ENCODE measurements around the gene INTS4. TPM values are rescaled to one million over a fixed set of nuclear protein-coding genes. Genes with fewer than 3 reads are reported as not detected.
"Not testable (repeated sequence)": the region's sequence is repeated elsewhere in the genome, so short reads cannot be mapped to it uniquely, and the experiment has no call there.

The INTS4 gene
- total RNA-seq, 1 donor from 2014 or later = 59.2 TPM

GRCh38 chr11:78027759-78028158 lies 33.3 kb upstream of the INTS4 start:
- intact Hi-C loops (cut with micrococcal nuclease) = no loop called here

GRCh38 chr11:78025378-78025777 lies 30.9 kb upstream of the INTS4 start:
- intact Hi-C loops (cut with micrococcal nuclease) = no loop called here

DNA sequence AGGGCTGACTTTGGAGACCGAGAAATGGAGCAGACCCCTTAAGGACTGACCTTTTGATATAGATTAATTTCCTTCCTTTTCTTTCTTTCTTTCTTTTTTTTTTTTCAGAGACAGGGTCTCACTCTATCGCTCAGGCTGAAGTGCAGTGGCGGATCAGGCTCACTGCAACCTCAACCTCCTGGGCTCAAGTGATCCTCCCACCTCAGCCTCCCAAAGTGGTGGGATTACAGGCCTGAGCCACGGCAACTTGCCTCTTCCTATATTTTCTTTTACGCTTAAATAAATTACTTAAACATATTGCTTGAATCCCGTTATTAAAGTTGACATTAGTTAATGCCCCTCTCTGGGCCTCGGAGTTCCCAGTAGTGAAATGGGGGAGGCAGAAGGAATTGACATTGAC lies 29.0 kb upstream of the INTS4 start:
- intact Hi-C loops (cut with micrococcal nuclease) = no loop called here

GRCh38 chr11:78022397-78023396 lies 28.2 kb upstream of the INTS4 start, which contains the start of gene KCTD14:
Gene KCTD14 (minus strand): TSS chr11:78023276. CDS start chr11:78023249, 27 bp downstream.
- intact Hi-C loops (cut with micrococcal nuclease) = no loop called here

DNA sequence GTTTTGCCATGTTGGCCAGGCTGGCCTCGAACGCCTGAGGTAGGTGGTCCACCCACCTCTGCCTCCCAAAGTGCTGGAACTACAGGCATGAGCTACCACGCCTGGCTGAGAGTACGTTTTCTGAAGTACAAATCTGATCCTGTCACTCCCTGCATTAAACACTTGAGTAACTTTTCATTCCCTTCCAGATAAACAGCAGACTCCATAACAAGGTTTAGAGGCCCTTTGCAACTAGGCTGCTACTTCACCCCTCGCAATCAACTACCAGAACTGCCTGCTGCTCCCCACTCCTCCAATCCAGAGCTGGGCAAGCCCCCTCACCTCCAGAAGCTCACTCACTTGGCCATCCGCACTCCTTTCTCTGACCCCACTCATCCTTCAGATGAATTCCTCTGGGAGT lies 27.1 kb upstream of the INTS4 start:
- intact Hi-C loops (cut with micrococcal nuclease) = no loop called here

GRCh38 chr11:78020246-78020645 lies 25.8 kb upstream of the INTS4 start:
- intact Hi-C loops (cut with micrococcal nuclease) = no loop called here

- intact Hi-C loops (cut with micrococcal nuclease) = no loop called here
Observed at GRCh38 chr11:78019808-78020207, 25.3 kb upstream of the INTS4 start.

- intact Hi-C loops (cut with micrococcal nuclease) = no loop called here
Observed at GRCh38 chr11:78015878-78016277, 21.4 kb upstream of the INTS4 start.

DNA sequence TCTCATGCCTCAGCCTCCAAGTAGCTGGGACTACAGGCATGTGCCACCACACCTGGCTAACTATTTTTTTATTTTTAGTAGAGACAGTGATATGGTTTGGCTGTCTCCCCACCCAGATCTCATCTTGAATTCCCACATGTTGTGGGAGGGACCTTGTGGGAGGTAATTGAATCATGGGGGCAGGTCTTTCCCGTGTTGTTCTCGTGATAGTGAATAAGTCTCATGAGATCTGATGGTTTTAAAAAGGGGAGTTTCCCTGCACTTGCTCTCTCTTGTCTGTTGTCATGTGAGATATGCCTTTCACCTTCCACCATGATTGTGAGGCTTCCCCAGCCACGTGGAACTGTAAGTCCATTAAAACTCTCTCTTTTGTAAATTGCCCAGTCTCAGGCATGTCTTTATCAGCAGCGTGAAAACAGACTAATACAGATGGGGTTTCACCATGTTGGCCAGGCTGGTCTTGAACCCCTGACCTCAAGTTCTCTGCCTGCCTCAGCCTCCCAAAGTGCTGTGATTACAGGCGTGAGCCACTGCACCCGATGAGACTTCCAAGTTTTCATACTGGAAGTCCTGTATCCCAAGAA lies 20.6 kb upstream of the INTS4 start:
- intact Hi-C loops (cut with micrococcal nuclease) = not testable (repeated sequence)

GRCh38 chr11:78011301-78011700 lies 16.8 kb upstream of the INTS4 start:
- intact Hi-C loops (cut with micrococcal nuclease) = no loop called here

DNA sequence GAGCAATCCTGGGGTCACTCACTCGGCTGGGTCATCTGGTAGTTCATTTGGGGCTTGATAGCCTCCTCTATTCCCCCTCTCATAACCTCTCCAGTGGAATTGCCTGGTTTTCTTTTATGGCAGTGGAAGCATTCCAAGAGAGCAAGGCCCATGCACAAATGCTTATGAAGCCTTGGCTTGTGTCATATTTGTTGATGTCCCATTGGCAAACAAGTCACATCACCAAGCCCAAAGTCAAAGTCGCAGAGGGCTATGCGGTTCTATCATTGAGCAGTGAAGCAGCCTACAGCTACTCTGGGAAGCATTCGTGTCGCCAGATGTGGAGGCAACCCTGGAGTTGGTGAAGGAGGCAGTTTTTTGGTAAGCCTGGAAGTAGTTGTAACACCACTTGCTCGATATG lies 16.3 kb upstream of the INTS4 start:
- intact Hi-C loops (cut with micrococcal nuclease) = no loop called here

- intact Hi-C loops (cut with micrococcal nuclease) = no loop called here
Observed at GRCh38 chr11:78010304-78010703, 15.8 kb upstream of the INTS4 start.

DNA sequence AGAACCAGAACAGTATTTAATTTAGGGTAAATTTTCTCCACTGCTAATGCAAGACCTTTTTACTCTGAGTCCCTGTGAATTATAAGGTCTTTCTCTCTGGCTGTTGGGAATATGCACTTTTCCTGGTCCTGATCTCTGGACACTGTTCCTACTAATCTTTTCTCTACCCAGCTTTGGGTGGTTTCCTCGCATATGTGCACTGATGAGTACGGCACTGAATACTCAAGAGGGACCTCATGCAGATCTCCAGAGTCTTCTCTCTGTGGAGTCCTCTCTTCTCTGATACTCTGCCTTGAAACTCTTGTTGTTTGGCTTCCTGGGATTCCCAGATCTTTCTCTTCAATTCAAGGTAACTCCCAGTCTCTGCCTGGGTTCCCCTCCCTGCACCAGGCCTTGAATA lies 14.6 kb upstream of the INTS4 start:
- intact Hi-C loops (cut with micrococcal nuclease) = no loop called here

DNA sequence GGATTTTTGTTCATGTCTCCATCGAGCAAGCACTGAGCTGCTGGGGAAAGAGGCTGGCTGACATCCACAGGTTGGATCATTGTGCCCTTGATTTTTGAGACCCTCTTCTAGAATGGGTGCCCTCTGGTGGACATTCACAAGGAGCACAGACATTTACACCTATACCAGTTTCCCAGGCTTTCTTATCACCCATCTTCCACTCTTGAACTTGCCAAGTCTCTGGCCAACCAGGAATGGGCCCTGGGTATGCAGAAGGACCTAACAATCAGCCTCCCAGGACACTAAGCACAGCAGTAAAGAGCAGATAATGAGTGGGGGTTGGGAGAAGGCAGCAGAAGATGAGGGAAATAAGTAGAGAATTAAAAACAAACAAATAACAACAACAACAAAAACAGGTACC lies 5.7 kb upstream of the INTS4 start:
- intact Hi-C loops (cut with micrococcal nuclease) = loop anchor here (1.0 kb wide), 2 partner anchors 181 to 224 kb away; no protein-coding TSS in a partner anchor

- intact Hi-C loops (cut with micrococcal nuclease) = loop anchor here (1.0 kb wide), 2 partner anchors 180 to 223 kb away; no protein-coding TSS in a partner anchor
Observed at GRCh38 chr11:77999446-78000030, 5.1 kb upstream of the INTS4 start.

- intact Hi-C loops (cut with micrococcal nuclease) = loop anchor here (1.0 to 2.0 kb wide), 12 partner anchors 53 to 947 kb away; partner anchors contain the start of genes AAMDC, ALG8, AQP11 and CLNS1A
Observed at GRCh38 chr11:77993902-77994301, 566 bp downstream of the INTS4 start.

DNA sequence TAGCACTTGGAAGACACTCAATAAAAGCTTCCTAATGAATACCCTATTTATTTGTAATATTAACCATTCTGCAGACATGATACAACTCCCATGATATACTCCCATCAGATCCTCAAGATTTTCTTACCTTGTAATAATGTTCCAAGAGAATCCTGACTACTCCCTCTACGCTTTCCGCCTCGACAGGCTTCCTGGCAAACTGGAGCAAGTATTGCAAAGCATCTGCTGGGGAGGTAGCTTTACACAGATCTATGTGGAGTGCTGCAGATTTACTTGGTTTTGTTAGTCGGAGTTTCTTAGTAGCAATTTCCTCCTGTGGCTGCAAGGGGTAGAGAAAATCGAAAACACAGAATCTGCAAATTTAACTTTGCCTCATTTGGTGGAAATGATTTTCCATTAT lies 3.5 kb downstream of the INTS4 start:
- intact Hi-C loops (cut with micrococcal nuclease) = no loop called here

DNA sequence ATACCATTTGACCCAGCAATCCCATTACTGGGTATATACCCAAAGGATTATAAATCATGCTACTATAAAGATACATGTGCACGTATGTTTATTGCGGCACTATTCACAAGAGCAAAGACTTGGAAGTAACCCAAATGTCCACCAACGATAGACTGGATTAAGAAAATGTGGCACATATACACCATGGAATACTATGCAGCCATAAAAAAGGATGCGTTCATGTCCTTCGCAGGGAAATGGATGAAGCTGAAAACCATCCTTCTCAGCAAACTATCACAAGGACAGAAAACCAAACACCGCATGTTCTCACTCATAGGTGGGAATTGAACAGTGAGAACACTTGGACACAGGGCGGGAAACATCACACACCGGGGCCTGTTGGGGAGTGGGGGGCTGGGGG lies 8.0 kb downstream of the INTS4 start:
- intact Hi-C loops (cut with micrococcal nuclease) = not testable (repeated sequence)

GRCh38 chr11:77981346-77981947 lies 13.0 kb downstream of the INTS4 start:
- intact Hi-C loops (cut with micrococcal nuclease) = no loop called here

DNA sequence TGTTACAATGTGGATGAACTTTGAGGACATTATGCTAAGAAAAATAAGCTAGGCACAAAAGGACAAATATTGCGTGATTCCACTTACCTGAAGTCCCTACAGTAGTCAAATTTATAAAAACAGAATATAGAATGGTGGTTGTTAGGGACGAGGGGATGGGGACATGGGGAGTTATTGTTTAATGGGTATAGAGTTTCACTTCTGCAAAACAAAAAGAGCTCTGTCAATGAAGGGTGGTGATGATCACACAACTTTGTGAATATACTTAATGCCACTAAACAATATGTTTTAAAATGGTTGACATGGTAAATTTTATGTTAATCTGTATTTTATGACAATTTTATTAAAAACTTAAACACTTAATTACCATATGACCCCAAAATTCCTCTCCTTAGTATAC lies 26.1 kb downstream of the INTS4 start:
- intact Hi-C loops (cut with micrococcal nuclease) = no loop called here

DNA sequence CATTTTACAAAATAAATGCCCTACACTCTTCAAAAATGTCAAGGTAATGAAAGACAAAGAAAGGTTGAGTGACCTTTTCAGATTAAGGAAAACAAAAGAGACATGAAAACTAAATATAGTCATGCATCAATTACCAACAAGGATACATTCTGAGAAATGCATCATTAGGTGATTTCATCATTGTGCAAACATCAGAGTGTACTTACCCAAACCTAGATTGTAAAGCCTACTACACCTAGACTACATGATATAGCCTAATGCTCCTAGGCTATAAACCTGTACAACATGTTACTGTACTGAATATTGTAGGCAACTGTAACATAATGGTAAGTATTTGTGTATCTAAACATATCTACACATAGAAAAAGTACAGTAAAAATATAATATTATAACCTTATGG lies 26.7 kb downstream of the INTS4 start:
- intact Hi-C loops (cut with micrococcal nuclease) = no loop called here

GRCh38 chr11:77967121-77967520 lies 27.3 kb downstream of the INTS4 start:
- intact Hi-C loops (cut with micrococcal nuclease) = no loop called here
